GM12891 (cell line): ENCODE measurements around the gene PCDHGA7.

ENCODE experiments used
- PAX5 ChIP-seq: IDR thresholded peaks from 2 replicates; pipeline ENCODE4 v1.6.1; 2011; ENCODE audit warnings: low read length, moderate library complexity, mild to moderate bottlenecking; ENCODE audit not compliant: insufficient read depth, severe bottlenecking
- POLR2A ChIP-seq: IDR thresholded peaks from 2 replicates; pipeline ENCODE4 v1.6.1; 2011; ENCODE audit warnings: low read depth, low read length, control low read depth

- TF ChIP-seq POLR2A (no peak), PAX5 (no peak)
Measured at GRCh38 chr5:141388661-141389060, 6.1 kb downstream of the PCDHGA7 start.
